HFF-Myc (cell line): ENCODE results near the gene MXD3.

Source experiments
- DNase-seq: peaks from one replicate; pipeline ENCODE4 v3.0.0-alpha.2; 2011; ENCODE audit warnings: low read depth; ENCODE audit errors: extremely low read depth
- H3K4me3 ChIP-seq: replicated peaks from 2 replicates; pipeline ENCODE4 v1.5.1; 2011; ENCODE audit warnings: low read depth, mild to moderate bottlenecking, control low read depth, low read length
- CTCF ChIP-seq: IDR thresholded peaks from 2 replicates; pipeline ENCODE4 v1.5.1; 2012; ENCODE audit warnings: mild to moderate bottlenecking, low read depth, low read length, control low read depth; ENCODE audit errors: missing control alignments

MXD3 gene

GRCh38 chr5:177296581-177296980 is 15.1 kb downstream of the MXD3 start:
- TF ChIP-seq CTCF, result no peak
- no peak overlapping the region for H3K4me3 ChIP-seq
- DNase-seq, result no peak

GRCh38 chr5:177295924-177296323 is 15.8 kb downstream of the MXD3 start:
- no peak overlapping the region for H3K4me3 ChIP-seq
- TF ChIP-seq CTCF, result no peak
- DNase-seq, result no peak

DNA sequence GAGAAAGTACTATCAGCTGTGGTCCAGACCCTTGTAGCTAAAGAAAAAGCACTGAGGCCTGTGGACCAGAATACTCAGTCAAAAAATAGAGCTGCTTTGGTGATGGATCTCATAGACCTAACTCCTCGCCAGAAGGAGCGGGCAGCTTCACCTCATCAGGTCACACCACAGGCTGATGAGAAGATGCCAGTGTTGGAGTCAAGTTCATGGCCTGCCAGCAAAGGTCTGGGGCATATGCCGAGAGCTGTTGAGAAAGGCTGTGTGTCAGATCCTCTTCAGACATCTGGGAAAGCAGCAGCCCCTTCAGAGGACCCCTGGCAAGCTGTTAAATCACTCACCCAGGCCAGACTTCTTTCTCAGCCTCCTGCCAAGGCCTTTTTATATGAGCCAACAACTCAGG is 17.1 kb downstream of the MXD3 start:
- DNase-seq, result no peak
- no peak overlapping the region for H3K4me3 ChIP-seq
- no peak for TF ChIP-seq CTCF

- TF ChIP-seq CTCF, result no peak
- no peak overlapping the region for H3K4me3 ChIP-seq
Observed at GRCh38 chr5:177293819-177294581, 17.7 kb downstream of the MXD3 start.

GRCh38 chr5:177291735-177292134 is 20.0 kb downstream of the MXD3 start:
- H3K4me3 ChIP-seq, result no peak overlapping the region
- TF ChIP-seq CTCF, result no peak
- DNase-seq, result no peak

More at GRCh38 chr5:177293819-177294581, 17.7 kb downstream of the MXD3 start:
- DNase-seq, result no peak

DNA sequence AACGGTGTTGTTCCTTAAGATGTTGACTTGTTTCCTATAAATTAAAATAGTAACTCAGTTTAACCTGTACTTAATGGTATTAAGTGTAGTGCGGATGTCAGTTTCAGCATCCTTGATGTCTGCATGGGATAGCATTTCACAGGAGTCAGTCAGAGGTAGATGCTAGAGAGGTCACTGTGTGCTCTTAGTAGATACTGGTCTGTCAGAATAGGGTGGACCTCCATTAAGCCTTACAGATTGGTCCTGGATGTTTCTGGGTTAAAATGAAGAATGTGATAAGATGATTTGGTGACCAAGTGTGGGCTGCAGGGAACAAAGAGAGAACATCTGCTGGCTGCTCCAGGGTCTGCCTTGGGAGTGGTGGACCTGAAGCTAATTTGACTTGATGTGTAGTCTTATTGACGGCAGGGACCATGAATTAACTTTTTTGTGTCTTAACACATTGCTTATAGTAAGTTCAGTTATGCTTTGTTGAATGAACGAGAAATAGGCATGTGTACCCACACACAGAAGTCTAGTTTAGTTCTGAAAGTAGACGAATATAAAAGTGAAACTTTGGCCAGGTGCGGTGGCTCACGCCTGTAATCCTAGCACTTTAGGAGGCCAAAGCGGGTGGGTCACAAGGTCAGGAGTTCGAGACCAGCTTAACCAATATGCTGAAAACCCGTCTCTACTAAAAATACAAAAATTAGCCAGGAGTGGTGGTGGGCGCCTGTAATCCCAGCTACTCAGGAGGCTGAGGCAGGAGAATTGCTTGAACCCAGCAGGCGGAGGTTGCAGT is 20.7 kb downstream of the MXD3 start:
- H3K4me3 ChIP-seq, result no peak overlapping the region
- no peak for DNase-seq
- no peak for TF ChIP-seq CTCF
